GM12873 (cell line): Measurements from ENCODE around the gene EIF5A.

Experiments used
- CTCF ChIP-seq: IDR thresholded peaks from 2 replicates; pipeline ENCODE4 v1.5.1; 2012; ENCODE audit warnings: low read depth, mild to moderate bottlenecking, moderate library complexity, low read length, control low read depth; ENCODE audit not compliant: insufficient read depth; ENCODE audit errors: missing control alignments

The EIF5A gene

DNA sequence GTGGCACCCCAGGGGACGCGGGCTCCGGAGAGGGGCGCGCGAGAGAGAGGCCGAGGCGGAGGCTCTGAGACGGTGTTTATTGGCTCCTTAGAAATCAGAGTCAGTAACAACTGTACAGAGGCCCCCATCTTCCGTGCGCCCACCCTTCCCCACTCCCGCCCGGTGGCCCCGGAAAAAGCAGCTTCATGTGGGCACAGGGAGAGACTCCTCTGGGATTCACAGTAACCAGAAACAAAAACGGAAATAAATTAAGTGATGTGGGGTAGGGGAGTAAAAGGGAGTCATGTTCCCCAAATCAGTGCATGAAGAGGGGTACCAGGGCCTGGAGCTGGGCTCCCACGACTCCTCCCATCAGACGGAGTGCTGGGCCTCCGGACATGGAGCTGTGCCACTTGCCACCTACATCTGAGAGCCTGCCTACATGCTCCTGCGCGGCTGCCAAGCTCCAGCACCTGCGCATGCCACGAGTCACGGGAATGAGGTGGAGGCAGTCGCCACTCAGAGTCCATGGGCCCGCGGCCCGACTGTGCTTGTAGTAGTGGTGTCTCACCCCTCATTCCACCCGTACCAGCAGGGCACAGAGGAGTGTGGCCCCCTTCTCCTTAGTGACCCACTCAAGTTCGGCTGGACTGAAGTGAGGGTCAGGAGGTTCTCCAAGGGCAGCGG is 8.3 kb downstream of the EIF5A start:
- TF ChIP-seq CTCF: no peak

- no peak for TF ChIP-seq CTCF
Measured at GRCh38 chr17:7317161-7317803, 9.9 kb downstream of the EIF5A start.

DNA sequence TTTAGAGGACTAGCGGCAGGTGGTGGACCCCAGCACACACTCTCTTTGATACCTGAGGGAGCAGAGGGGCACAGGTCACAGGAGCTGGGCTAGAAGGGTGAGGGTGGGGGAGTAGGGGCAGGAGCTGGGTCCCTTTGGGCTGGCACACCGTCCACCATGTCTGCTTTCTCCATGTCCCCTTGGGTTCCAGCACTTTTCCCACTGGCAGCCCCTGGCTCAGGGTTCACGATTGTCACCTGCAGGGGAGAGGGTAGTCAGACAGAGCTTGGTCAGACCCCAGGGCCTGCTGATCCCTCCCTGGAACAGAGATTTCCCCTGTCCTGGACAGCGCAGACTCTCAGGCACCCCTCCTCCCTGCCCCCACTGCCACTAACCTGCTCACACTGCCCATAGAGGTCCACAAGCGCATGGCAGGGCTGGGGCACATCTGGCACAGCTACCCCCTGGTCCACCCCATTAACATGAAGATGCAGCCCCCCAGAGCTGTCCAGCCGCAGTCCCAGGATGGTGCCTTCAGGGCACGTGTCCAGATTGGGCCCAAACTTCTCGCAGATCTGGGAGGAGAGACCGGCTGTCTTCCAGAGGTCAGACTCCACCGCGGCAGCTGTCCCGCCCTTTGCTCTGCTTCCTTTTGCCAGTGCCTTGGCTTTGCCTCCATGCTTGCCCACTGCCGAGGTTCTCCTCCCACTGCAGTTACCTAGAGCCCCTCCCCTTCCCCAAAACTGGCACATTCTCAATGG is 10.9 kb downstream of the EIF5A start:
- TF ChIP-seq CTCF: no peak

DNA sequence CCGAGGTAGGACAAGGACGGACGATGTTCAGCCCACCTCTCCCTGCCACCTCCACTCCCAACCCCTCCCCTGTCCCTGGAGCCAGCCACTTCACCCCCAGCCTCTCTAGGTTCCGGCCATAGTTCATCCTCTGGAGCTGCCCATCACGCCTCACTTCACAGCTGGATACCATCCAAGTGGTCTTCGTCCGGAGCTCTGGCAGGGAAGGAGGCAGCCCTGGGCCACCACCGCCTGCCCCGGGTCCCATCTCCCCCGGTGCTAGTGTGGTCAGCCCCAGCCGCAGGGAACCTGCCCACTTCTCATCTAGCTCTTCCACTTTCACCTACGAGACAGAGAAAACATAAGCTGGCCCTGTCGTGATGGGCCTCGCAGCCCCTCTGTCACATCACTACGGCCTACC is 14.0 kb downstream of the EIF5A start:
- TF ChIP-seq CTCF: no peak

- no peak for TF ChIP-seq CTCF
Measured at GRCh38 chr17:7322520-7323194, 15.2 kb downstream of the EIF5A start.

DNA sequence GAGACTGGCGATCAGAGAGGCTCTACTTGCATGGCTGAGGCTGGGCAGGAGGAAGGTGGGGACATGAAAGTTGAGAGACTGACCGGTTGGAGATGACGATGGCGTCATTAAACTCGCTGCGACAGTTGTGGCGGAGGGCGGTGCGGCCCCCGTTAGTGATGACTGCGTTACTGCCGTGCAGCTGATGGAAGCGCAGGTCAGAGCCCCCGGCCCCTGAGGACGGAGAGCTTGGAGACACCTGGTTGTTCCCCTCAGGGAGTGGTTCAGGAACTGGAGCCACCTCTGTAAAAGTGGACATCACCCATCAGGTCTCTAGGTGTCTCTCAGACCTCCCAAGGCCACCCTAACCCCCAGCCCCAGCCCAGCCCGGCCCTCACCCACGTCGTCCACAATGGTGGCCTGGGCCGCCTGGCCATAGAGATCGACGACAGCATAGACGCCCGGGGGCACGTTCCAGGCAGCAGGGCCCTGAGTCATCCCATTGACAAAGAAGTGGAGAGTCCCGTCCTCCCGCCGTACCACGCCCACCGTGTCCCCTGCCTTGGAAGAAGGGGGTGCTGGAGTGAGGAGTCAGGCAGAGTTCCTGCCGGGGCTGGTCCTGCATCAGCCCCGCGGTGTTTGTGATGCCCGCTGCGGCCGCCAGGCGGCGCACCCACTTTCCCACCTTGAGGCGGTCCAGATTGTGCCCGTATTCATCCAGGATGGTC is 16.5 kb downstream of the EIF5A start:
- TF ChIP-seq CTCF: peak; percentile 97

DNA sequence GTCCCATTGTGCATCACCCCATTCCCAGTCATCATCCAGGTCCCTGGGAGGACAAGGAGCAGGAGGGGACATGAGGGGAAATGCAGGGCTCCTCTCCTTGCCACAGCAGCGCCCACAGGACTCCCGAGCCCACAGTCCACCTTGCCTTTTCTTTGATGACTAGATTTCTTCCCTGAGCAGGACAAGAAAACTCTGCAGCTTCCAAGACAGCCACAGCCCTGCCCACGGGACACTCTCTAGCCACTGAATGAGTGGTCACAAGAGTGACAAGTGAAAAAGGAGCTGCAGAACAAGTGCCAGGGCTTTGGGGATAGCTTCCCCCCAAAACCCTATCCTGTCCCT is 17.0 kb downstream of the EIF5A start:
- no peak for TF ChIP-seq CTCF
